Measurements from ENCODE around the gene CBFA2T2.

- TF ChIP-seq POLR2A (IDR thresholded peaks at IDR 0.05) (no peak), POLR2AphosphoS5 (IDR thresholded peaks at IDR 0.05) (peak in 2 of 3 donors; percentile 7 to 46), EP300 (IDR thresholded peaks at IDR 0.05) (no peak)
- TF ChIP-seq, protein P1, sequence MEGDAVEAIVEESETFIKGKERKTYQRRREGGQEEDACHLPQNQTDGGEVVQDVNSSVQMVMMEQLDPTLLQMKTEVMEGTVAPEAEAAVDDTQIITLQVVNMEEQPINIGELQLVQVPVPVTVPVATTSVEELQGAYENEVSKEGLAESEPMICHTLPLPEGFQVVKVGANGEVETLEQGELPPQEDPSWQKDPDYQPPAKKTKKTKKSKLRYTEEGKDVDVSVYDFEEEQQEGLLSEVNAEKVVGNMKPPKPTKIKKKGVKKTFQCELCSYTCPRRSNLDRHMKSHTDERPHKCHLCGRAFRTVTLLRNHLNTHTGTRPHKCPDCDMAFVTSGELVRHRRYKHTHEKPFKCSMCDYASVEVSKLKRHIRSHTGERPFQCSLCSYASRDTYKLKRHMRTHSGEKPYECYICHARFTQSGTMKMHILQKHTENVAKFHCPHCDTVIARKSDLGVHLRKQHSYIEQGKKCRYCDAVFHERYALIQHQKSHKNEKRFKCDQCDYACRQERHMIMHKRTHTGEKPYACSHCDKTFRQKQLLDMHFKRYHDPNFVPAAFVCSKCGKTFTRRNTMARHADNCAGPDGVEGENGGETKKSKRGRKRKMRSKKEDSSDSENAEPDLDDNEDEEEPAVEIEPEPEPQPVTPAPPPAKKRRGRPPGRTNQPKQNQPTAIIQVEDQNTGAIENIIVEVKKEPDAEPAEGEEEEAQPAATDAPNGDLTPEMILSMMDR (IDR thresholded peaks at IDR 0.05), result peak in 5 of 7 experiments; percentile 82 to 95 (median 90)
Measured at GRCh38 chr20:33667676-33668465, 178.0 kb downstream of the CBFA2T2 start.

Data from stomach (tissue), 4 donors.